ENCODE measurements around the gene CUX1. TPM values are rescaled to one million over a fixed set of nuclear protein-coding genes. Genes with fewer than 3 reads are reported as not detected.

The CUX1 gene
- total and polyA plus RNA-seq, 10 of the 15 experiments (the other 5 are each of a cell fraction or from before 2014, with no cell fraction given): 6.1 to 48.6 (median 25.9) TPM

DNA sequence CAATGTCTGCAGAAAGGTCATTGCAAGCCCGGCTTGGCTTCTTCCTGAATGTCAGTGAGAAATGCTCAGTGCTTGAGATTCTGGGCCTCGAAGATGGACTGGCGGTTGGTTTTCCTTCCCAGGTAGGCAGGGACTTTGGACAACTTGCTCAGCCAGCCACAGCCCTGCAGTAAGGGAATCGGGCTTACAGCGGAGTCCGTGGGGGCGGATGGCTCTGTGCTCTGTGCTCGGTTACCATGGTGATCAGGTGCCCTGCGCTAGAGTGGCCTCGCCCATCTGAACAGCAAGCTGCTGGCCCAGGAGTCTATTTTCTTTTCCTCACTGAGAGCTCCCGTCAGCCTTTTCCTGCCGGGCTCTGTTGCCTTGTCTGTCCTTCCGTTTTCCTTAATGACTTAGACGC lies 391.4 kb downstream of the CUX1 start:
- no peak overlapping the region for H2AFZ ChIP-seq (ENCODE audit: control insufficient read depth, low read depth, low read length)
- ATAC-seq: no peak
- H3K4me1 ChIP-seq (ENCODE audit: control insufficient read depth, insufficient read depth, low read length): peaks cover 18% of the 10 kb centered on the region
- RAD21 ChIA-PET (ENCODE audit: unreplicated experiment): no interaction called here
- no peak overlapping the region for H3K4me3 ChIP-seq
- CTCF ChIA-PET: interaction anchor here (0.5 kb wide), 1 partner anchor 710 kb away, joined by 3 read pairs; no protein-coding TSS in a partner anchor
- no peaks in the 10 kb centered on the region for H3K9me3 ChIP-seq (replicated peaks; ENCODE audit: control insufficient read depth, insufficient read depth, low read length)
- no peak for TF ChIP-seq BHLHE40 (IDR thresholded peaks at IDR 0.05; ENCODE audit: borderline replicate concordance in 1 of 2, low read depth in 2 of 2, low read length in 1 of 2)
- TF ChIP-seq, protein P1, sequence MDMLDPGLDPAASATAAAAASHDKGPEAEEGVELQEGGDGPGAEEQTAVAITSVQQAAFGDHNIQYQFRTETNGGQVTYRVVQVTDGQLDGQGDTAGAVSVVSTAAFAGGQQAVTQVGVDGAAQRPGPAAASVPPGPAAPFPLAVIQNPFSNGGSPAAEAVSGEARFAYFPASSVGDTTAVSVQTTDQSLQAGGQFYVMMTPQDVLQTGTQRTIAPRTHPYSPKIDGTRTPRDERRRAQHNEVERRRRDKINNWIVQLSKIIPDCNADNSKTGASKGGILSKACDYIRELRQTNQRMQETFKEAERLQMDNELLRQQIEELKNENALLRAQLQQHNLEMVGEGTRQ (IDR thresholded peaks at IDR 0.05; ENCODE audit: borderline replicate concordance, low read depth, low read length): no peak
- no peak for TF ChIP-seq SIX5 (IDR thresholded peaks at IDR 0.05; ENCODE audit: low read depth, low read length, severe bottlenecking)
- BruUV-seq (replicated peaks): no TSS peak
- POLR2A ChIA-PET: no interaction called here
- H3K27ac ChIP-seq (ENCODE audit: control insufficient read depth, insufficient read depth): no peak overlapping the region
- 84% methylated on average over 14 of the region's 14 CpGs for WGBS (ENCODE audit: insufficient coverage, insufficient replicate concordance, low lambda C conversion rate, missing lambda C conversion rate)
- intact Hi-C loops (cut with micrococcal nuclease; ENCODE audit: unreplicated experiment): no loop called here
- no peak for FAIRE-seq
- no peaks in the 10 kb centered on the region for H3K79me2 ChIP-seq (ENCODE audit: control insufficient read depth, insufficient read depth, low read length)
- no peaks in the 10 kb centered on the region for H3K27me3 ChIP-seq (replicated peaks in 1 of 2; ENCODE audit: control insufficient read depth in 2 of 2, insufficient read depth in 2 of 2, low read length in 1 of 2)
- H3K4me2 ChIP-seq (ENCODE audit: control insufficient read depth, insufficient read depth): no peak overlapping the region
- DNase-seq (ENCODE audit: low read depth, low spot score): no peak
- H3K36me3 ChIP-seq (ENCODE audit: control insufficient read depth in 2 of 2, insufficient read depth in 2 of 2, low read length in 1 of 2): peaks cover 14 to 16% of the 10 kb centered on the region in 2 experiments
- no peak overlapping the region for H3K9ac ChIP-seq (ENCODE audit: control insufficient read depth, insufficient read depth, low read length)
- SMC1A ChIA-PET (ENCODE audit: uncharacterized antibody, unreplicated experiment): interaction anchor here (0.6 kb wide), 1 partner anchor 90 kb away, joined by 3 read pairs; no protein-coding TSS in a partner anchor
- H4K20me1 ChIP-seq (ENCODE audit: control insufficient read depth, insufficient read depth): no peaks in the 10 kb centered on the region
- in situ Hi-C loops (cut with MboI): no loop called here

GRCh38 chr7:102210787-102211186 lies 393.4 kb downstream of the CUX1 start:
- Histone ChIP-seq H3K4me1 (ENCODE audit: control insufficient read depth, insufficient read depth, low read length) (peaks cover 18% of the 10 kb centered on the region), H4K20me1 (ENCODE audit: control insufficient read depth, insufficient read depth) (no peaks in the 10 kb centered on the region), H3K27me3 (replicated peaks in 1 of 2; ENCODE audit: control insufficient read depth in 2 of 2, insufficient read depth in 2 of 2, low read length in 1 of 2) (no peaks in the 10 kb centered on the region), H3K9me3 (replicated peaks; ENCODE audit: control insufficient read depth, insufficient read depth, low read length) (no peaks in the 10 kb centered on the region), H3K9ac (ENCODE audit: control insufficient read depth, insufficient read depth, low read length) (no peak overlapping the region), H3K4me2 (ENCODE audit: control insufficient read depth, insufficient read depth) (no peak overlapping the region), H3K36me3 (ENCODE audit: control insufficient read depth in 2 of 2, insufficient read depth in 2 of 2, low read length in 1 of 2) (peaks cover 6 to 13% of the 10 kb centered on the region in 2 experiments; a peak in 3 of 4 replicates), H3K27ac (ENCODE audit: control insufficient read depth, insufficient read depth) (peak overlapping the region; percentile 89), H3K79me2 (ENCODE audit: control insufficient read depth, insufficient read depth, low read length) (no peaks in the 10 kb centered on the region), H2AFZ (ENCODE audit: control insufficient read depth, low read depth, low read length) (no peak overlapping the region), H3K4me3 (no peak overlapping the region)
- ATAC-seq (no peak), FAIRE-seq (no peak), DNase-seq (ENCODE audit: low read depth, low spot score) (no peak)
- in situ Hi-C loops (cut with MboI) (no loop called here), intact Hi-C loops (cut with micrococcal nuclease; ENCODE audit: unreplicated experiment) (no loop called here)
- ChIA-PET RAD21 (ENCODE audit: unreplicated experiment) (interaction anchor here (1.1 kb wide), 1 partner anchor 221 kb away, joined by 4 read pairs; no protein-coding TSS in a partner anchor), CTCF (no interaction called here), SMC1A (ENCODE audit: uncharacterized antibody, unreplicated experiment) (interaction anchor here (0.5 to 1.2 kb wide), 2 partner anchors 229 to 615 kb away, joined by 3 read pairs; no protein-coding TSS in a partner anchor), POLR2A (interaction anchor here (0.6 kb wide), 1 partner anchor 352 kb away, joined by 6 read pairs; no protein-coding TSS in a partner anchor)
- 94% methylated on average over 13 of the region's 13 CpGs for WGBS (ENCODE audit: insufficient coverage, insufficient replicate concordance, low lambda C conversion rate, missing lambda C conversion rate)
- BruUV-seq (replicated peaks): no TSS peak
- no peak for TF ChIP-seq RB1 (IDR thresholded peaks at IDR 0.05; ENCODE audit: borderline replicate concordance)
